Esophagus squamous epithelium (tissue), 5 donors: ENCODE data around the gene WDR46. TPM values are rescaled to one million over a fixed set of nuclear protein-coding genes. Genes with fewer than 3 reads are reported as not detected.
A peak's percentile ranks its signal among the peaks of the same experiment; 100 is the strongest.
"Not testable (repeated sequence)": the region's sequence is repeated elsewhere in the genome, so short reads cannot be mapped to it uniquely, and the experiment has no call there.

ENCODE experiments used
- DNase-seq: peaks from one replicate; lab custom pipeline; 2025; lab: John Stamatoyannopoulos, UW
- H3K27ac ChIP-seq, 4 donors: fragments of 200-600 bp; sonication (generic); one replicate each; pipeline ENCODE4 v1.5.1; 2016 to 2019; ENCODE audit warnings: mild to moderate bottlenecking in 1 of 4
- H3K27me3 ChIP-seq, 4 donors: fragments of 200-600 bp; sonication (generic); 1 replicate in 3 of 4; 2 replicates in 1 of 4; pipeline versions ENCODE4 v1.5.1 to v1.6.0; 2017 to 2021; ENCODE audit warnings: antibody characterized with exemption in 1 of 4
- H3K36me3 ChIP-seq, 3 donors: fragments of 200-600 bp; sonication (generic); one replicate each; pipeline ENCODE4 v1.5.1; 2016 to 2019
- H3K4me1 ChIP-seq, 3 donors: fragments of 200-600 bp; sonication (generic); one replicate each; pipeline ENCODE4 v1.5.1; 2017 to 2019
- H3K4me3 ChIP-seq, 4 donors: fragments of 200-600 bp; sonication (generic); 1 replicate in 3 of 4; 2 replicates in 1 of 4; pipeline ENCODE4 v1.5.1; 2016 to 2019; ENCODE audit warnings: mild to moderate bottlenecking in 2 of 4, moderate library complexity in 1 of 4
- H3K9me3 ChIP-seq, 3 donors: fragments of 200-600 bp; sonication (generic); one replicate each; pipeline ENCODE4 v1.5.1; 2016 to 2019
- CTCF ChIP-seq, 6 experiments: fragments of 450-650 bp in 4 of 6; fragments of 200-600 bp in 2 of 6; sonication (generic) in 2 of 6; IDR thresholded peaks; one replicate each; pipeline ENCODE4 v1.5.1; 2016 to 2019; ENCODE audit warnings: antibody characterized with exemption in 6 of 6, mild to moderate bottlenecking in 4 of 6, moderate library complexity in 4 of 6
- POLR2A ChIP-seq, 4 donors: fragments of 450-650 bp; IDR thresholded peaks; one replicate each; pipeline ENCODE4 v1.6.1; 2017; ENCODE audit warnings: antibody characterized with exemption in 4 of 4, mild to moderate bottlenecking in 4 of 4, moderate library complexity in 3 of 4
- WGBS, 2 donors: methylation state at CpG; one replicate each; pipeline ENCODE4 v1.1.5; 2018; 5-methylcytosine and 5-hydroxymethylcytosine counted together
- intact Hi-C: fragments of 100-400 bp; cut with DNase I; formaldehyde crosslinking; loops from one replicate; pipeline ENCODE4 v1.15.0; 2022
- total RNA-seq, 4 donors: library from RNA; depleted of rRNA; stranded (reverse); fragments of >200 nt; gene quantifications; one replicate each; pipeline ENCODE4 v1.1.0, GENCODE V29; 2016
- donor health status: DM: yes; HTN: yes; CAD: no.

The WDR46 gene
- total RNA-seq, 4 donors from 2014 or later, result 30.0 to 62.3 (median 55.6) TPM

- H3K27ac ChIP-seq, result peak overlapping the region; percentile 68 to 92 (median 82)
- peaks cover 21 to 41% (median 25%) of the 10 kb centered on the region in 3 donors for H3K4me1 ChIP-seq
- intact Hi-C loops, result no loop called here
- no peaks in the 10 kb centered on the region for H3K9me3 ChIP-seq
- DNase-seq, result no peak
- 3 to 23% methylated on average over 9 to 17 of the region's 21 CpGs for WGBS, 2 donors
- H3K27me3 ChIP-seq, result no peaks in the 10 kb centered on the region
- H3K36me3 ChIP-seq, result peaks cover 12 to 76% (median 22%) of the 10 kb centered on the region in 3 donors
- peak overlapping the region; percentile 53 to 84 (median 82) for H3K4me3 ChIP-seq
- TF ChIP-seq POLR2A (IDR thresholded peaks at IDR 0.05) (no peak), CTCF (IDR thresholded peaks at IDR 0.05) (no peak)
Observed at GRCh38 chr6:33288141-33288920, 708 bp downstream of the WDR46 start.

- Histone ChIP-seq H3K4me3 (no peak overlapping the region), H3K9me3 (no peaks in the 10 kb centered on the region), H3K27ac (no peak overlapping the region), H3K36me3 (peaks cover 12 to 76% (median 17%) of the 10 kb centered on the region in 3 donors), H3K4me1 (peaks cover 21 to 41% (median 25%) of the 10 kb centered on the region in 3 donors), H3K27me3 (no peaks in the 10 kb centered on the region)
- no peak for DNase-seq
- no peak for TF ChIP-seq POLR2A (IDR thresholded peaks at IDR 0.05)
- no peak for TF ChIP-seq CTCF (IDR thresholded peaks at IDR 0.05)
- 91 to 92% methylated on average over 18 to 20 of the region's 22 CpGs for WGBS, 2 donors
- intact Hi-C loops, result no loop called here
Observed at GRCh38 chr6:33286946-33287914, 1.8 kb downstream of the WDR46 start.

- intact Hi-C loops, H3K27ac ChIP-seq, DNase-seq, H3K9me3 ChIP-seq, H3K4me3 ChIP-seq, H3K27me3 ChIP-seq: not testable (repeated sequence)
- WGBS, 2 donors, result 80 to 90% methylated on average over 4 of the region's 4 CpGs
- Histone ChIP-seq H3K36me3 (peaks cover 11 to 79% (median 18%) of the 10 kb centered on the region in 3 donors), H3K4me1 (peaks cover 16 to 29% (median 16%) of the 10 kb centered on the region in 3 donors)
Observed at GRCh38 chr6:33285214-33285613, 3.8 kb downstream of the WDR46 start.

- Histone ChIP-seq H3K4me1 (peaks cover 15 to 45% (median 20%) of the 10 kb centered on the region in 3 donors), H3K9me3 (no peaks in the 10 kb centered on the region), H3K4me3 (no peak overlapping the region), H3K27ac (peak overlapping the region in 2 of 4 donors; percentile 30 to 46), H3K36me3 (peaks cover 7 to 87% (median 22%) of the 10 kb centered on the region in 3 donors), H3K27me3 (no peaks in the 10 kb centered on the region)
- TF ChIP-seq CTCF (IDR thresholded peaks at IDR 0.05) (no peak), POLR2A (IDR thresholded peaks at IDR 0.05) (no peak)
- intact Hi-C loops, result no loop called here
- DNase-seq, result no peak
- WGBS, 2 donors, result 88% methylated on average over 4 of the region's 6 CpGs; no CpG with 5 or more reads in 1 of the 2 donors
Observed at GRCh38 chr6:33280539-33280938, 8.5 kb downstream of the WDR46 start.

- H3K9me3 ChIP-seq, result no peaks in the 10 kb centered on the region
- H3K27ac ChIP-seq, result peak overlapping the region in 3 of 4 donors; percentile 94 to 98 (median 98)
- no peak for TF ChIP-seq POLR2A (IDR thresholded peaks at IDR 0.05)
- peak in 5 of 6 experiments; percentile 23 to 62 (median 34) for TF ChIP-seq CTCF (IDR thresholded peaks at IDR 0.05)
- peaks cover 7 to 87% (median 26%) of the 10 kb centered on the region in 3 donors for H3K36me3 ChIP-seq
- no peaks in the 10 kb centered on the region for H3K27me3 ChIP-seq
- H3K4me1 ChIP-seq, result peaks cover 15 to 50% (median 25%) of the 10 kb centered on the region in 3 donors
- 65 to 73% methylated on average over 2 to 4 of the region's 5 CpGs for WGBS, 2 donors
- DNase-seq, result no peak
- intact Hi-C loops, result no loop called here
- H3K4me3 ChIP-seq, result no peak overlapping the region
Observed at GRCh38 chr6:33279971-33280511, 9.0 kb downstream of the WDR46 start.
